ENCODE data around the gene NEK11.

GRCh38 chr3:131077904-131078303 lies 51.2 kb downstream of the NEK11 start:
- TF ChIP-seq CTCF (IDR thresholded peaks at IDR 0.05; ENCODE audit: low read length) (no peak), EZH2 (IDR thresholded peaks at IDR 0.05; ENCODE audit: borderline replicate concordance, low read length) (no peak)

Measured in OCI-LY1 (cell line).